ENCODE measurements around the gene FEZ2.

Gene FEZ2

DNA sequence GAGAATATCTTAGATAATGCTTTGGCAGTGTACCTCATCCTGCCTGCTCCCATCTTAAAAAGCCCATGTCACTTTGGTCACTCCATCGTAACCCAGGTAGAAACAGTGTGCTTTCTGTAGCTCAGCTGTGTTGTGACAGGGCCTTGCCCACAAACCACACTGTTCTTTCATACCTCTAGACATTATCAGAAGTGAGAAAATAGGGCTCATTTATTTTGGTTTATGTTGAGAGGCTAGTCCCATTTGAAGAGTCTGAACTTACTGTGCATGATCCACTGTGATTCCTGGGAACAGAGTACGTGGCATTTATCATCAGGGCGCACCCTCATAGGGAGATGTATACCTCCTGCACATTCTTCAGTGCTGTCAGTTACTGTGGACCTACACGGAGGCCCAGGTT, 69.7 kb downstream of the FEZ2 start:
- DNase-seq: no peak

DNA sequence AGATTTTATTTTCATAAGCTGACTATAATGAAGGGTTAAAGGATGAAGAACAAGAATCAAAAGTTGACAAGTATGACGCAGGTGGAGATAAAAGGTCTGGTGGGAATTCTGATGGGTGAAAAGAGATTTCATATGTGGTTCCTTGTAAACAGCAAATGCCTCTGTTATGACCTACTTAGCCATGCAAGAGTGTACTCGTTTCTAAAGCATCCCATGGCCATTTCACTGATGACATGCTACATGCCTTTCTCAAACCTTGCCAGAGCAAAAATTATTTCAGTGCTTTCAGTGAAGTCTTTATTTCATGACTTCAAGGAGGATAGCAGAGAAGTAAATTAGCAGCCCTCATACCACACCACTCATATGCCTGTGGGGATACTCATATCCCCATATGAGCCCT, 71.7 kb downstream of the FEZ2 start:
- DNase-seq: no peak

DNA sequence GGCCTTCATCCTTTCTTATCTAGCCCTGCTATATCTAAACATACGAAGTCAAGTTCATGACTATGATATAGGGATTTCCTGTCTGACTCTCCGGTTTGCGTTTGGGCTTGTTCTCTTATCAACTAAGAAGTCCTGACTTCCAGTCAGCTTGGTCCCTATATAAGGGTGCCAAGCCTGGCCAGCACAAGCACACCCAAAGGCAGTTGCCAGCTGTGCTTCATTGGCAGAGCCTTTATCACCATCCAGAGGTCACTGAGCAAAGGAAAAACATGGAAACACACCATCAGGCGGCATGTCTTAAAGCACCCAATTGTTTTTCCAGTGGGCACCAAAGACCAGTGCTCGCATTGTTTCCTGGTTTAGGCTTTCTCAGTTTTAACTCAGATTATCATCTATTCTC, 72.7 kb downstream of the FEZ2 start:
- no peak for DNase-seq

DNA sequence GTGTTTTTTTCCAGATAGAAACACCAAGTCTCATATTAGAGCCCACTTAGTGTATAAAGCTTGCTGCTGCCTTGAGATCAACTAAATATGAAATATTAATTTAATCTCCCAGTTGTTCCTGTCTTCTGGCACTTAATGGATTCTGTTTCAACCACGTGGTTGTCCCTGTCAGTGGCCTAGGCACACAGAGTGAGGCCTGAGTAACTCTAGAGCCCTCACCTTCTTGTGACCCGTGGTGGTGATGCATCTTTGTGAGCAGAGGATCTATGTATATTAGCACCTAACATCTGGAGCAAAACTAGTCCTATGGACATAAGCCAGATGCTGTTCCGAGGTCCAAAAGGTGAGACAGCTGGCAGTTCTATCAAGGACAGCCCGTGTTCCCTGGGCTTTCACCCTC, 74.8 kb downstream of the FEZ2 start:
- no peak for DNase-seq

DNA sequence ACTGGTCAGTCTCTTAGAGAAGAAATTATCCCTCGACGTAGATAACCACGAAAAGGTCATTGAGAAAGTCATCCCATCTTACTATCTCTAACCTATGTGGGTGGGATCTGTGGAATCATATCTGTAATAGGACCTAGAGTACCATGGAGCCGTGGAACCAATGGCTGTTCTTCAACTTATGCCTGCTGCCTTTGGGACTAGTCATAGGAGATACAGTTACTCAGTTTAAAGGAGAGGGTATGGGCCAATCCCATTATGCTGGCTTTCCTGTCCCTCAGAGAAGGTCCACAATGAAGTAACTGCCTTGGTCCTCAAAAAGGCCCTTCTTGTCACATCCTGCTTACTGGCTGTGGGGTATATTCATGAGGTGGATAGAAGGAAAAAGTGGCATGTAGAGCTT, 77.5 kb downstream of the FEZ2 start:
- no peak for DNase-seq

DNA sequence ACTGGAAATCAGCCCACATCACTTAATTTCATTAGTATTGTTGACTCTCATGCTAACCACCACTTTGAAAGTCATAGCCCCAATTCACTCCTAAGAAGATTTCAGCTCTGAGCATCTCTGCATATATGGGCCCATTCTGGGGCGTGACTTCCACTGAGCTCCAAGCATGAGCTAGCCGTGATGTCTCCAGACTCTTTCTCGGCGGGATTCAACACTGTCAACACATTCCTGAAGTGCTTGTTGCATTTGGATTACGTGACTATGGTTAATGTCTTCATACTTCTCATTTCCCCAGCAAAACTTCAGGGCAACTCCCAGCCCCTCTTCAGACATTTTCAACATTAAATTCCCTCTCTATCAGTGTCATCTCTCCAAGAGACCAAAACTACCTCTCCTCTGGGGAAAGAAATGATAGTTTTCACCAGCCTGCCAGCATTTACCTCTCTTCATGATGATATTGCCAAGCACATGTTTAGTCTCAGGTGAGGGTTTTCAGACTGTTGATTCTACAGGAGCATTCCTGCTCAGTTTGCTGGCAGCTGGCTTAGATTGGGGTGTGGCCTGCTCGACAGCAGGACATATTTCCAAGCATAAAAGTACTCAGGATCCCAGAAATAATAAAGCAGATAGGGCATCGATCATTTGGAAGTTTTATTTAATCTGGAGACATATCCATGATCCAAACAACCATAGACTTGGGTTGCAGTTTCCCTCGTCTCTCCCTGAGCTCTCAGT, 81.7 kb downstream of the FEZ2 start:
- no peak for DNase-seq

DNA sequence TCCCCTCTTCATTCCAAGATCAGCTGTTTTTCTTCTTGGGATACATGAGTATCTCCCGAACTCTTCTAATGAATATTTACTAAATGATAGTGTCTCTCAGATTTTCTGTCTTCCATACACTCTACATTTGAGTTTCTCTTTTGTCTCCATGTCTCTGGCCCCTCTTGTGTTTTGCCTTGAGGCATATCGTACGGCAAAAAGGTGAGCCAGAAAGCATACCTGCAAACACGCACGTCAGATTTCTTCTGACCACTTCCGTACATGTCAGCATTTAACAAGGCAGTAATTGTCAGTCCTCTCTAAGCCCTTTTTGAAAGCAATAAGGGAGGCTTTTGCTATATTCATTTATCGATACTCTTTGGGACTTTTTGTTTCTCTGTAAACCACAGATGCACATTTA, 82.4 kb downstream of the FEZ2 start:
- DNase-seq: no peak

DNA sequence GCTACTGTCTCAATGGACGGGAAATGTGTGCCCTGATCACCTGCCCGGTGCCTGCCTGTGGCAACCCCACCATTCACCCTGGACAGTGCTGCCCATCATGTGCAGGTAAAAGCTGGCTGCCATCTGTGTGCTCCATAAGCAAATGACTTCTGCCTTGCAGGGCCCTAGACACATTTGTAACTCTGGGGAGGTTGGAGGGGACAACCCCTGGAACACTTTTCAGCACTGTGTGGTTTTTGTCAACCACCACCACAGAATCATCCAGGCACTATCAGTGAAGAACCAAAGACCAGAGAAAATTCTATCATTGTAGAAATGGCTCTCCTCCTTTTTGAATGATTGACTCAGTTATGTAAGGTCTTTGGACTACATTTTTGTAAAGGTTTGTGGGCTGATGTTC, 84.3 kb downstream of the FEZ2 start:
- DNase-seq: no peak

DNA sequence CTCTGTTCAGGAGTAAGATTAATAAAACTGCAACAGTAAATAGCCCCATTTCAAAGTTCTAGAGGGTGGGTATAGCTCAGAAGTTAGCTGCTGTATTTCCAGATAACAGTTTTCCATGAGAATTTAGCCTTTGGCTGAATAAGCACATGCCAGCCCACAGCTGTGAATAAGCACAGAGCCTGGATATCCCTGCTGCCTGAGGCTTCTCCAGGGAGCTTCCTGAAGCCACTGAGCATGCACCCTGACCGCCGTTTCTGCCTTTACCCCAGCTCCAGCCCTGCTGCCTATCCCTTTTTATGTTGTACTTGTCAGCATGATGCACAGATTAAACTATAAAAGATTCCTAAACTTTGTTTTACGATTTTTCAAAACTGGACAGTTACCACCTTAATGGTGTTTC, 85.3 kb downstream of the FEZ2 start:
- DNase-seq: no peak

DNA sequence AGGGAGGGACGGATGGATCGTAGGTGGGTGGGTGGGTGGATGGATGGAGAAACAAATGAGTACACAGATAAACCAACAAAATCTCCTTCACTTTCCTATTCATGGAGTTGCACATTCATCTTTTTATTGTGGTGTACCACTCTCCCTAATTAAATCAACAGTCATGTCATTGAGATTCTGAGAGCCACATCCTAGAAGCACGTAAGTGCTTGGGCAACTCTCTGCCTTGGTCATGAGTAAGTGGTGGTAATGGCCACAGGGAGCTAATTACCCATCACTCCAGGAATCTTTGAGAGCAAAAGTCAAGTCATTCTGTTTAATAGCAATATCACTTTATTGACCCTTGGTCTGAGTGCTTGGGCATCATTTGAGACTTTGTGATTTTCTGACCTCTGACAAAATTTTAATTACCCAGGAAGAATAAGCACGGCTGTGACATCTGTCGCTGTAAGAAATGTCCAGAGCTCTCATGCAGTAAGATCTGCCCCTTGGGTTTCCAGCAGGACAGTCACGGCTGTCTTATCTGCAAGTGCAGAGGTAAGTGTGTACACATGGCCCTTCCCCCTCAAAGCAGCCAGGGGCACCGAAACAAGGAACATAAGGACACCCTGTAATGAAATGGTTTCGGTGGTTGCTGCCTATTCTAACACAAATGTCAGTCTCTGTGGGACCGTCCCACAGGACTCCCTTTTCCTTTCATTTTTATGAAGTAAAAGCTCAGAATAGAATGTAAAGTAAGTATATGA, 85.9 kb downstream of the FEZ2 start:
- no peak for DNase-seq

DNA sequence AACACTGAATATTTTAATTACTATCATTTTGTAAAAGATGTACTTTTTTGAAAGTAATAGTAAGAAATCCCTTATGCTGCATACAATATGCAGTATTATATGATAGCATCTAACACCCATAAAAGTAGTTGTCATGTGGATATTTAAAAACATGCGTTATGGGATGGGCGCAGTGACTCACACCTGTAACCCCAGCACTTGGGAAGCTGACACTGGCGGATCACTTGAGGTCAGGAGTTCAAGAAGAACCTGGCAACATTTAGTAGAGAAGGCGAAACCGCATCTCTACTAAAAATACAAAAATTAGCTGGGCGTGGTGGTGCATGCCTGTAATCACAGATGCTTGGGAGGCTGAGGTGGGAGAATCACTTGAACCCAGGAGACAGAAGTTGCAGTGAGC, 88.9 kb downstream of the FEZ2 start:
- no peak for DNase-seq

DNA sequence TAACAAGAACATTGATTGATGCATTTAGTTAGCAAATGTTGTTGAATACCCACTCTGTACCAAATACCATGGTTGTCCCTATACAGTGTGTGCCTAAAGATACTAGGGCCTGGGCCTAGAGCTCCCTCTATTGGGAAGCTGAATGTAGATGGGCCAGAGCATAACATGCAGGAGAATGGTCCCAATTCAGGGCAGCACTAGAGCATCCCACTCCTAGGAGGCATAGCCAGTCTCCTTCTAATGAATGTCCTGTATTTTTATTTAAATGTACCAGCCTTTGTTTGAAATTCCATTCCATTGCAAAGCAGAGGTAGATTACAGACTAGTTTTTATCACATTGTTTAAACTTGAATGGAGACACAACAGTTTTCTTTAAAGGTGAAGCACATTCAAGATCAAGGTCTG, 90.6 kb downstream of the FEZ2 start:
- no peak for DNase-seq

Data from NCI-H2081 treated with DMSO at 0.1 percent for 48 hours (cell line).